OCI-LY7 (cell line): ENCODE measurements around the gene GGA3. TPM values are rescaled to one million over a fixed set of nuclear protein-coding genes. Genes with fewer than 3 reads are reported as not detected.

Experiments
- BruUV-seq: library from RNA; stranded (reverse); fragments of 400-500 nt; replicated peaks from 2 replicates; lab custom pipeline; 2021; lab: Mats Ljungman, UMichigan
- CTCF ChIA-PET: fragments of 300-600 bp; sonication (Branson Sonifier 250); formaldehyde crosslinking; loops from one replicate; lab custom pipeline; 2022; ENCODE audit warnings: antibody characterized with exemption; ENCODE audit not compliant: unreplicated experiment; lab: Charles Lee
- POLR2A ChIA-PET: fragments of 300-600 bp; sonication (Branson Sonifier 250); formaldehyde crosslinking; loops from one replicate; lab custom pipeline; 2022; ENCODE audit warnings: antibody characterized with exemption; lab: Charles Lee
- DNase-seq: peaks from one replicate; pipeline ENCODE4 v3.0.0-alpha.2; 2015; ENCODE audit warnings: low spot score
- H2AFZ ChIP-seq: fragments of 200-600 bp; sonication (generic), shearing (Covaris generic); 2 replicates; pipeline ENCODE4 v1.6.1; 2014; ENCODE audit warnings: mild to moderate bottlenecking, antibody characterized with exemption, low read length, moderate library complexity
- H3K27ac ChIP-seq: fragments of 200-600 bp; sonication (generic); 2 replicates; pipeline ENCODE4 v1.5.1; 2014; ENCODE audit warnings: mixed run types, low read depth, mild to moderate bottlenecking, moderate library complexity, low read length, inconsistent platforms; ENCODE audit not compliant: poor library complexity, severe bottlenecking
- H3K36me3 ChIP-seq: fragments of 200-600 bp; sonication (generic); 2 replicates; pipeline ENCODE4 v1.6.1; 2014; ENCODE audit warnings: mild to moderate bottlenecking, antibody characterized with exemption, low read length, moderate library complexity, mixed read lengths; ENCODE audit not compliant: insufficient read depth
- H3K4me1 ChIP-seq: fragments of 200-600 bp; sonication (generic); 2 replicates; pipeline ENCODE4 v1.5.1; 2014; ENCODE audit warnings: mild to moderate bottlenecking, low read length; ENCODE audit not compliant: insufficient read depth, poor library complexity, severe bottlenecking
- H3K4me2 ChIP-seq: fragments of 200-600 bp; sonication (generic); 2 replicates; pipeline ENCODE4 v1.6.1; 2014; ENCODE audit warnings: mild to moderate bottlenecking, low read length
- H3K4me3 ChIP-seq: fragments of 200-600 bp; sonication (generic); 2 replicates; pipeline ENCODE4 v1.5.1; 2014; ENCODE audit warnings: mild to moderate bottlenecking, low read depth, low read length; ENCODE audit not compliant: poor library complexity, severe bottlenecking
- H3K79me2 ChIP-seq: fragments of 200-600 bp; sonication (generic); 2 replicates; pipeline ENCODE4 v1.6.1; 2016; ENCODE audit warnings: low read depth, mild to moderate bottlenecking, low read length, moderate library complexity, mixed read lengths; ENCODE audit not compliant: insufficient read depth
- H3K9me2 ChIP-seq: fragments of 200-600 bp; sonication (generic); 2 replicates; pipeline ENCODE4 v1.6.1; 2016; ENCODE audit warnings: mild to moderate bottlenecking, low read length, mixed read lengths; ENCODE audit not compliant: insufficient read depth
- H3K9me3 ChIP-seq: fragments of 200-600 bp; sonication (generic); 2 replicates; pipeline ENCODE4 v1.6.1; 2014; ENCODE audit warnings: mild to moderate bottlenecking, mixed run types, low read length, mixed read lengths
- H4K20me1 ChIP-seq: fragments of 200-600 bp; sonication (generic); 2 replicates; pipeline ENCODE4 v1.6.1; 2014; ENCODE audit warnings: mild to moderate bottlenecking, antibody characterized with exemption, low read length, moderate library complexity, mixed read lengths; ENCODE audit not compliant: insufficient read depth
- EZH2phosphoT487 ChIP-seq: fragments of 200-600 bp; sonication (generic); IDR thresholded peaks from 2 replicates; pipeline ENCODE4 v1.6.1; 2018; ENCODE audit warnings: low read depth, borderline replicate concordance, mild to moderate bottlenecking, mixed run types, antibody characterized with exemption, low read length, moderate library complexity, mixed read lengths
- intact Hi-C: fragments of 100-400 bp; cut with micrococcal nuclease; formaldehyde crosslinking; loops from one replicate; pipeline ENCODE4 v1.10.0; 2022; ENCODE audit not compliant: unreplicated experiment
- total RNA-seq, 2 experiments: library from RNA; depleted of rRNA in 1 of 2; stranded (reverse); fragments of >200 nt in 1 of 2; shearing (Covaris generic) in 1 of 2; gene quantifications; 2 replicates each; pipeline ENCODE4 v1.2.3, GENCODE V29; 2014 to 2022
- TF ChIP-seq, protein P1 (sequence below): fragments of 200-600 bp; sonication (generic); conservative IDR thresholded peaks from 2 replicates; pipeline ENCODE4 v1.5.1; 2014; ENCODE audit warnings: mild to moderate bottlenecking, antibody characterized with exemption, low read length, moderate library complexity, mixed read lengths

The GGA3 gene
- total RNA-seq, 2 experiments from 2014 or later, result 77.6 to 106 TPM

DNA sequence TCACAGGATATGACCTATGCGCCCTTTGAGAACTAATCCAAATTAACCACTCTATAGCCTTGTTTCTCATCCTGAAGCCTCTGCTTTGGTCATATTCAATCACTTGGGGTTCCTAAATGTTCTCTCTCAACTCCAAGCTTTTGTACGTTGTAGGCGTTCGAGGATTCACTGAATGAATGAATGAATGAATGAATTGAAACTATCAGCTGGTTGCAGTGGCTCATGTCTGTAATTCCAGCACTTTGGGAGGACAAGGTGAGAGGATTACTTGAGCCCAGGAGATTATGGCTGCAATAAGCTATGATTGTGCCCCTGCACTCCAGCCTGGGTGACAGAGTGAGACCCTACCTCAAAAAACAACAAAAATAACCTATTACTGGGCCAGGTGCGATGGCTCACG is 72.8 kb downstream of the GGA3 start:
- Histone ChIP-seq H3K9me2 (no peaks in the 10 kb centered on the region), H3K4me3 (no peak overlapping the region), H3K27ac (no peak overlapping the region), H3K4me2 (no peak overlapping the region), H4K20me1 (no peaks in the 10 kb centered on the region), H3K9me3 (no peaks in the 10 kb centered on the region), H3K4me1 (peaks cover 9% of the 10 kb centered on the region), H3K79me2 (no peaks in the 10 kb centered on the region), H2AFZ (no peak overlapping the region), H3K36me3 (no peaks in the 10 kb centered on the region)
- BruUV-seq, result no TSS peak
- ChIA-PET POLR2A (interaction anchor here (0.7 to 1.3 kb wide), 5 partner anchors 8 to 381 kb away, joined by 3 to 4 read pairs (median 4); no protein-coding TSS in a partner anchor), CTCF (interaction anchor here (1.1 to 1.3 kb wide), 2 partner anchors 13 to 74 kb away, joined by 3 to 4 read pairs; no protein-coding TSS in a partner anchor)
- TF ChIP-seq, protein P1, sequence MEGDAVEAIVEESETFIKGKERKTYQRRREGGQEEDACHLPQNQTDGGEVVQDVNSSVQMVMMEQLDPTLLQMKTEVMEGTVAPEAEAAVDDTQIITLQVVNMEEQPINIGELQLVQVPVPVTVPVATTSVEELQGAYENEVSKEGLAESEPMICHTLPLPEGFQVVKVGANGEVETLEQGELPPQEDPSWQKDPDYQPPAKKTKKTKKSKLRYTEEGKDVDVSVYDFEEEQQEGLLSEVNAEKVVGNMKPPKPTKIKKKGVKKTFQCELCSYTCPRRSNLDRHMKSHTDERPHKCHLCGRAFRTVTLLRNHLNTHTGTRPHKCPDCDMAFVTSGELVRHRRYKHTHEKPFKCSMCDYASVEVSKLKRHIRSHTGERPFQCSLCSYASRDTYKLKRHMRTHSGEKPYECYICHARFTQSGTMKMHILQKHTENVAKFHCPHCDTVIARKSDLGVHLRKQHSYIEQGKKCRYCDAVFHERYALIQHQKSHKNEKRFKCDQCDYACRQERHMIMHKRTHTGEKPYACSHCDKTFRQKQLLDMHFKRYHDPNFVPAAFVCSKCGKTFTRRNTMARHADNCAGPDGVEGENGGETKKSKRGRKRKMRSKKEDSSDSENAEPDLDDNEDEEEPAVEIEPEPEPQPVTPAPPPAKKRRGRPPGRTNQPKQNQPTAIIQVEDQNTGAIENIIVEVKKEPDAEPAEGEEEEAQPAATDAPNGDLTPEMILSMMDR, result no peak
- TF ChIP-seq EZH2phosphoT487, result no peak
- no peak for DNase-seq
- intact Hi-C loops, result no loop called here

Other genes with a start within 250 kb of the GGA3 start
- 79.8 and 84.2 TPM in 2 replicates for gene MRPL58, start 248.9 kb downstream of the GGA3 start, total RNA-seq (2014; rRNA removed; shearing (Covaris generic))
- 70.7 and 75.3 TPM in 2 replicates for gene MRPL58, start 248.9 kb downstream of the GGA3 start, total RNA-seq (2022)
- 293 and 301 TPM in 2 replicates for gene ATP5PD, start 214.6 kb downstream of the GGA3 start, total RNA-seq (2014; rRNA removed; shearing (Covaris generic))
- 314 and 317 TPM in 2 replicates for gene ATP5PD, start 214.6 kb downstream of the GGA3 start, total RNA-seq (2022)
- 26.0 and 29.8 TPM in 2 replicates for gene KCTD2, start 214.4 kb downstream of the GGA3 start, total RNA-seq (2014; rRNA removed; shearing (Covaris generic))
- 21.0 and 26.3 TPM in 2 replicates for gene KCTD2, start 214.4 kb downstream of the GGA3 start, total RNA-seq (2022)
- gene SLC16A5, start 173.7 kb downstream of the GGA3 start, total RNA-seq (2014; rRNA removed; shearing (Covaris generic)), result not detected in 2 replicates
- gene SLC16A5, start 173.7 kb downstream of the GGA3 start, total RNA-seq (2022), result not detected in 2 replicates
- 6.8 and 7.1 TPM in 2 replicates for gene ARMC7, start 151.6 kb downstream of the GGA3 start, total RNA-seq (2014; rRNA removed; shearing (Covaris generic))
- 16.9 and 19.9 TPM in 2 replicates for gene ARMC7, start 151.6 kb downstream of the GGA3 start, total RNA-seq (2022)
- 229 and 259 TPM in 2 replicates for gene NT5C, start 129.9 kb downstream of the GGA3 start, total RNA-seq (2014; rRNA removed; shearing (Covaris generic))
- gene NT5C, start 129.9 kb downstream of the GGA3 start, total RNA-seq (2022), result 106 and 107 TPM in 2 replicates
- 121 and 140 TPM in 2 replicates for gene JPT1, start 107.1 kb downstream of the GGA3 start, total RNA-seq (2014; rRNA removed; shearing (Covaris generic))
- 251 and 253 TPM in 2 replicates for gene JPT1, start 107.1 kb downstream of the GGA3 start, total RNA-seq (2022)
- gene SUMO2, start 78.6 kb downstream of the GGA3 start, total RNA-seq (2014; rRNA removed; shearing (Covaris generic)), result 286 and 296 TPM in 2 replicates
- gene SUMO2, start 78.6 kb downstream of the GGA3 start, total RNA-seq (2022), result 628 and 714 TPM in 2 replicates
- 129 and 130 TPM in 2 replicates for gene NUP85, start 55.9 kb downstream of the GGA3 start, total RNA-seq (2014; rRNA removed; shearing (Covaris generic))
- gene NUP85, start 55.9 kb downstream of the GGA3 start, total RNA-seq (2022), result 187 and 219 TPM in 2 replicates
- 123 and 127 TPM in 2 replicates for gene MRPS7, start 273 bp upstream of the GGA3 start, total RNA-seq (2014; rRNA removed; shearing (Covaris generic))
- gene MRPS7, start 273 bp upstream of the GGA3 start, total RNA-seq (2022), result 90.2 and 103 TPM in 2 replicates
- gene MIF4GD, start 9.6 kb upstream of the GGA3 start, total RNA-seq (2014; rRNA removed; shearing (Covaris generic)), result 69.4 and 70.9 TPM in 2 replicates
- 132 and 139 TPM in 2 replicates for gene MIF4GD, start 9.6 kb upstream of the GGA3 start, total RNA-seq (2022)
- 113 TPM in 2 replicates for gene SLC25A19, start 27.8 kb upstream of the GGA3 start, total RNA-seq (2014; rRNA removed; shearing (Covaris generic))
- 118 and 144 TPM in 2 replicates for gene SLC25A19, start 27.8 kb upstream of the GGA3 start, total RNA-seq (2022)
- gene GRB2, start 144.1 kb upstream of the GGA3 start, total RNA-seq (2014; rRNA removed; shearing (Covaris generic)), result 240 and 244 TPM in 2 replicates
- 294 and 308 TPM in 2 replicates for gene GRB2, start 144.1 kb upstream of the GGA3 start, total RNA-seq (2022)
- gene TMEM94, start 195.0 kb upstream of the GGA3 start, total RNA-seq (2014; rRNA removed; shearing (Covaris generic)), result 36.9 and 60.6 TPM in 2 replicates
- gene TMEM94, start 195.0 kb upstream of the GGA3 start, total RNA-seq (2022), result 109 and 121 TPM in 2 replicates